ENCODE results near the gene PTPRU.

Gene PTPRU

GRCh38 chr1:29315262-29315661, 78.9 kb downstream of the PTPRU start:
- FAIRE-seq (no peak), DNase-seq (ENCODE audit: low spot score) (no peak)

DNA sequence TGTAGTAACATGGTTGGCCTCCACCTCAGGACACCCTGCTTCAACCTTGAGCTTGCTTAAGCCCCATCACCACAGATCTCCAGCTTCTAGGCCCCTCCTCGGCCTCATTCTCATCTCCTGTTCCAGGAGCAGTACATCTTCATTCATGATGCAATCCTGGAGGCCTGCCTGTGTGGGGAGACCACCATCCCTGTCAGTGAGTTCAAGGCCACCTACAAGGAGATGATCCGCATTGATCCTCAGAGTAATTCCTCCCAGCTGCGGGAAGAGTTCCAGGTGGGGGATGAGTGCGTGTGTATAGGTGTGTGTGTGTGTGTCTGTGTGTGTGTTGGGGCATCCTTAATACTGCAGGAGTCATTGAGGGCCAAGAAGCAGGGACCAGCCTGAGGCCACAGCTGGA, 79.6 kb downstream of the PTPRU start:
- no peak for FAIRE-seq
- no peak for DNase-seq (ENCODE audit: low spot score)

DNA sequence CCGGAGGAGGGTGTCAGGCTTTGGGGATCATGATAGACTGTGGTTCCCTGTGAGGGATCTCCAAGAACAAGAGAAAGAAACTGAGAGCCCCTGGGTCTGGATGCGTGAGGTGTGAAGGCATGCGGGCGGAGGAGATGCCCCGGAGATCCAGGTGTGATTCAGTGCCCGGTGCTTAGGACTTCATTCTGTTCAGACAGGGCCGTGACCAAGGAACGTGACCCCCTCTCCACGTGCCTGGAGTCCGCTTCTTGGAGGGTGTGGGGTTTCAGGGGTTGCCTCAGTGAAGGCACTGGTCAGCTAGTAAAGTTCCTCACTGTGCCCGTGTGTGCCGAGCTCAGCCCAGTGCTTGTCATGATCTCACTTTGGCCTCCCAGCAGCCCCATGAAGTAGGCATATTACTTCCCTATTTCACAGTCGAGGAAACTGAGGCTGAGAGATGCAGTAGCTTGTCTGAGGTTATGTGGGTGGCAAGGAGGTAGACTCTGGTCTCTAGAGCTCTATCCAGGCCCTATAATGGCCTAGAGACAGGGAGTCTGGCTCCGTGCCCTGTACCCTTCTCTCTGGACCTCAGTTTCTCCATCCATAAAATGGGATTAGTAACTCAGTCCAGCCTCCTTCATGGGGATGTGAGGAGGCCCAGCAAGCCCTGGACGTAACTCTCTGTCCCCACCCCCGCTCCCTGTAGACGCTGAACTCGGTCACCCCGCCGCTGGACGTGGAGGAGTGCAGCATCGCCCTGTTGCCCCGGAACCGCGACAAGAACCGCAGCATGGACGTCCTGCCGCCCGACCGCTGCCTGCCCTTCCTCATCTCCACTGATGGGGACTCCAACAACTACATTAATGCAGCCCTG, 81.0 kb downstream of the PTPRU start:
- DNase-seq (ENCODE audit: low spot score) = no peak
- FAIRE-seq = no peak

DNA sequence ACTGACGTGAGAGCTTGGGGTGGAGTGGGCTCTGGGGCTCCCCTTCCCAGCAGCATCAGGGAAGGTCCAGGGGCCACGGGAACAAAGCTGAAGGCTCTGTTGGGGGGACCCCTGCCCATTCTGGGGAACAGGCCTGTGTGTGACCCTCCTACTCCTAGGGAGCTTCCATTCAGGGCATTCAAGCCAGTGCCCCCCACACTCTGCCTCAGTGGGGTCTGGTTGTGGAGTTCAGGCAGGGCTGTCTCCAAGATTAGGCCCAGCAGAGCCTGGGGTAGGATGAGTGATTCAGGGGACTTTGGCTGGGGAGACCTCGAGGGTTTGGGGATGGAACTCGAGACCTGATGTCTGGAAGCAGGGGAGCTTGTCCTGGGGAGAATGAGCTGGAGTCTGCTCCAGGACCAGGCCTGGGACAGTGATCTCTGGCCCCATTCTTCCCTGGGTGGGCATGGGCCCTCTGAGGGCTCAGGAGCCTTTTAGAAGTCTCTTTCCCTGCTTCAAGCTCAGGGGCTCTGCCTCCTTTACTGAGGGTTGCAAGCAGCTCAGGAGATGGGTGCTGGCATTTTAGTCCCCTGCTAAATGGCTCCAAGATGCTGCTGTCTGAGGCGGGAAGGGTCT, 81.7 kb downstream of the PTPRU start:
- no peak for DNase-seq (ENCODE audit: low spot score)
- no peak for FAIRE-seq

GRCh38 chr1:29318724-29319123, 82.4 kb downstream of the PTPRU start:
- DNase-seq (ENCODE audit: low spot score) (no peak), FAIRE-seq (no peak)

- no peak for DNase-seq (ENCODE audit: low spot score)
- no peak for FAIRE-seq
These were observed 83.2 kb downstream of the PTPRU start for GRCh38 chr1:29319300-29320110.

DNA sequence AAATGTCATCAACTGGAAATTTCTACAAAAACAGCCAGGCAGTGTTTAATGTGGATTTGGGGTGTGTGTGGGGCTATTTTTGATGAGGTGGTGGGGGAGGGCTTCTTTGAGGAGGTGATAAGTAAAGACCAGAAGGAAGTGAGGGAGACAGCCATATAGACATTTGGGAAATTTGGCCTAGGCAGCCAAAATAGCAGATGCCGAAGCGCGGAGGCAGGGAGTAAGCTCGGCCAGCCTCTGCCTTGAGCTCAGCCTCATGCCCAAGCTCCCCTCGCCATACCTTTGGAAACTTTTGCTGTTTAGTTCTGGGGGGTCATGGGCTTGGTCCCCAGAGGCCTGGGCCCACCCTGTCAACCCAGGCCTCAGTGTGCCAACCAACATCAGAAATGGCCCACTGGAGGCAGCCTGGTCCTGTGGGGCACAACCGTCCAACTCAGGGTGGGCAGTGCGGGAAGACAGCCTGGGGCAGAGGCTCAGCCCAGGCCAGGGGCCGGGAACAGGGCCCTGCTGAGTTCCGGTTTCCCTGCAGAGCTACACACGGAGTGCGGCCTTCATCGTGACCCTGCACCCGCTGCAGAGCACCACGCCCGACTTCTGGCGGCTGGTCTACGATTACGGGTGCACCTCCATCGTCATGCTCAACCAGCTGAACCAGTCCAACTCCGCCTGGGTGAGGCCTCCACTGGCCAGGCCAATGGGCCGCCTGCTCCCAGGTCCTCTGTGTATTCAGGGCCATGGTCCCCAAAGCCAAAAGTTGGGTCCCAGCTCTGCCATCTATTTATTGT, 84.0 kb downstream of the PTPRU start:
- FAIRE-seq (no peak), DNase-seq (ENCODE audit: low spot score) (no peak)

DNA sequence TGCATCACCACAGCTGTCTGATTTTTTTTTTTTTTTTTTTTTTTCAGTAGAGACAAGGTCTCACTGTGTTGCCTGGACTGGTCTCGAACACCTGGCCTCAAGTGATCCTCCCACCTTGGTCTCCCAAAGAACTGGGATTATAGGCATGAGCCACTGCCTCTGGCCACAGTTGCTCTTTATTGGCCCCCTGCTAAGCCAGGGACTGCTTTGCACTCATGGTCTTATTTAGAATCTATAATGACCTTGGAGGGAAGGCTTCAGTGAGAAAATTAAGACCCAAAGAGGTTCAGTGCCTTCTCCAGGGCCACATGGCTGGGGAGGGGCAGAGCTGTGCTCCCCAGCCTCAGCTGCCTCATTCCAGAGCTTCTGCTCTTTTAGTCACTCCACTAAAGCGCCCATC, 84.9 kb downstream of the PTPRU start:
- DNase-seq (ENCODE audit: low spot score) (no peak), FAIRE-seq (no peak)

GRCh38 chr1:29322147-29322694, 85.9 kb downstream of the PTPRU start:
- no peak for FAIRE-seq
- no peak for DNase-seq (ENCODE audit: low spot score)

GRCh38 chr1:29322861-29323585, 86.7 kb downstream of the PTPRU start:
- FAIRE-seq = no peak

DNA sequence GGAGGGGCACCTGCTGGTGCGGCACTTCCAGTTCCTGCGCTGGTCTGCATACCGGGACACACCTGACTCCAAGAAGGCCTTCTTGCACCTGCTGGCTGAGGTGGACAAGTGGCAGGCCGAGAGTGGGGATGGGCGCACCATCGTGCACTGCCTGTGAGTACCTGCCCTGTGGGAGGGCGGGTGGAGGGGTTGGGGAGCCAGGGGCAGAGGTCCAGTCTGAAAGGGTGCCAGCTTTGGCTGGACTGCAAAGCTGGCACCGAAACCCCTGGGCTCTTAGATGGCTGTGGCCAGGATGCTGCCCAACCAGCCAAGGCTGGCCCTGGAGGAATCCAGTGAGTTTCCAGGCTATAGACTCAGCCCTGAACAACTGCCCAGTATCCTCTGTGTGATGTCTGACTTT, 87.3 kb downstream of the PTPRU start:
- FAIRE-seq = no peak
- DNase-seq (ENCODE audit: low spot score) = no peak

More at GRCh38 chr1:29322861-29323585, 86.7 kb downstream of the PTPRU start:
- no peak for DNase-seq (ENCODE audit: low spot score)

GRCh38 chr1:29324202-29324601, 87.9 kb downstream of the PTPRU start:
- DNase-seq (ENCODE audit: low spot score) = no peak
- FAIRE-seq = no peak

GRCh38 chr1:29324771-29325351, 88.5 kb downstream of the PTPRU start:
- DNase-seq (ENCODE audit: low spot score) (no peak), FAIRE-seq (no peak)

- FAIRE-seq (no peak), DNase-seq (ENCODE audit: low spot score) (no peak)
These were observed 89.4 kb downstream of the PTPRU start for GRCh38 chr1:29325675-29326074.

DNA sequence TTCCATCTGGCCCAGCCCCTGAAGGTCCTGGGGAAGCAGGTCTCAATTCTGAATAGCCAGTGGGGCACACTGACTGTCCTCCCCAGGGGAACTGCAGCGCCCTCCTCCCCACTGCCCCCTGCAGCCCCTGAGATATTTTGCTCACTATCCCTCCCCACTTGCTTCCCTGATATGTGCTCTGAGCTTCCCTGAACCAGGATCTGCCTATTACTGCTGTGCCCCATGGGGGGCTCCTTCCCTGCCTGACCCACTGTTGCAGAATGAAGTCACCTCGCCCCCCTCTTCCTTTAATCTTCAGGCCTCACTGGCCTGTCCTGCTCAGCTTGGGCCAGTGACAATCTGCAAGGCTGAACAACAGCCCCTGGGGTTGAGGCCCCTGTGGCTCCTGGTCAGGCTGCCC, 89.8 kb downstream of the PTPRU start:
- FAIRE-seq (no peak), DNase-seq (ENCODE audit: low spot score) (no peak)

DNA sequence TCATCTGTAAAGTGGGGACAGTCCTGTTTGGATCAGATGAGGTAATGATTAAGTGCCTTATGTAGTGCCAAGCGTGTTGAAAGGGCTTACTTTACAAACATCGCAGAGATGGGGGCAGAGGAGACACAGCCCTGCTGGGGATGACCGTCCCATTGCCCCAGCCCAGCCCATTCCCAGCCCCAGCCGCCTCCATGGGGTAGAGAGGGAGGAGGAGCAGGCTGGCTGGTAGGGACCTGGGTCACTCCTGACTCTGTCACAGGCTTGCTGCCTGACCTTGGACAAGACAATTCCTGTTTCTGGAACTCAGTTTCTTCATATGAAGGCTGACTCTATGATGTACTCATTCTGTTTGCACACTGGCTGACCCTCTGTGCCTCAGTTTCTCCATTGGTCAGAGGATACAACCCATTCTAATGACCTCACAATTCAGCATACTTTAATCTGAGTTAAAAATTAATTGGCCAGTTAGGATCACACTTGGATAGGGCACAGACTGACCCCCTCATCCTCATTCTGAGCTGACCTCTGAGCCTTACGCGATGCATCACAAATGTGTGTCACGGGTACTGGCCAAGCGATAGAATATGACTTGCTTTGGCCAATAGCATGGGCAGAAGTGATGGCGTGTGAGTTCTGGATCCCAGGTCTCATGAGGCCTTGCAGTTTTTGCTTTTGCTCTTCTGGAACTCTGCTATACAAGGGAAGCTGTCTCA, 91.1 kb downstream of the PTPRU start:
- FAIRE-seq (no peak), DNase-seq (ENCODE audit: low spot score) (no peak)

GRCh38 chr1:29329022-29329775, 92.9 kb downstream of the PTPRU start:
- DNase-seq (ENCODE audit: low spot score) (no peak), FAIRE-seq (no peak)

DNA sequence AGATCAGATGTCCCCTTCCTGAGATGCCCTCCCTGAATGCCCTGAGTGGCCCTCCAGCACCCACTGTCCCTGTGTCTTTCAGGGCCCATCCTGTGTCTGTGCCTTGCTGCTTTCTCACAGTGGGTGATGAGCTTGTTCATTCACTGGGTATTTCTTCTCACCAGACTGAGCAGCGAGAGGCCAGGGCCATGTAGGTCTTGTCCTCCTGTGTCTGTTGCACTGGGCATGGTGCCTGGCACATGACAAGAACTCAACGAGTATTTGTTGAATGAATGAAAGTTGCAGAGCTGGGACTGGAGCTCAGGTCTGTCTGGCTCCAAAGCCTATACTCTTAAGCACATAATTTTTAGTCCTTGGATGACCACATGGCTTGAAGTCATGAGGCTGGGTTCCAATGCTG, 93.8 kb downstream of the PTPRU start:
- DNase-seq (ENCODE audit: low spot score) (no peak), FAIRE-seq (no peak)

DNA sequence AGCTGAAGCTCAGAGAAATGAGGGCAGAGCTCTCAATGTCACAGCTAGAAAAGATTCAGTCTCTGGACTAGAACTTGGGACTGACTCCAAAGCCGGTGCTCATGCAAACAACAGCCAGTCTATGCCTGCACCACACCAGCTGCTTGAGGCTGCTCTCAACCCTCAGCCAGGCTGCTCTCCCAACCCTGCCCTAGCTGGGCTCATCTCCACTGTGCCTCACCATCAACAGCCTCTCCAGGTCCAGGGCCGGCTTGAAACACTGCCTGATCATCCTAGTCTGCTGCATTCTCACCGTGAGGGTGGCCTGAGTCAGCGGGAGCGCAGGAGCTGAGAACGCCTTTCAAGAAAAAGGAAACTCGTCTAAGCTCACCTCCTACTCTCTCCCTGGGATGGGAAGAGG, 94.5 kb downstream of the PTPRU start:
- FAIRE-seq (no peak), DNase-seq (ENCODE audit: low spot score) (no peak)

Measured in RCC 7860 (cell line).